Fibroblast of mammary gland (primary cell): ENCODE results near the gene ITGA7.

Experiments
- DNase-seq: peaks from one replicate; pipeline ENCODE4 v3.0.0-alpha.2; 2010; ENCODE audit warnings: low read depth
- H3K4me3 ChIP-seq: 2 replicates; pipeline ENCODE4 v1.5.1; 2011; ENCODE audit warnings: low read depth, mild to moderate bottlenecking, low read length, moderate library complexity; ENCODE audit not compliant: control insufficient read depth
- CTCF ChIP-seq: conservative IDR thresholded peaks from 2 replicates; pipeline ENCODE4 v1.5.1; 2011; ENCODE audit warnings: low read depth, low read length, inconsistent platforms; ENCODE audit not compliant: control insufficient read depth, insufficient read depth

ITGA7 gene

GRCh38 chr12:55711786-55712553, 4.3 kb upstream of the ITGA7 start:
- H3K4me3 ChIP-seq: no peak overlapping the region
- no peak for TF ChIP-seq CTCF
- DNase-seq: no peak

GRCh38 chr12:55708695-55709233, 1.1 kb upstream of the ITGA7 start:
- no peak overlapping the region for H3K4me3 ChIP-seq
- DNase-seq: no peak
- TF ChIP-seq CTCF: no peak

- peak overlapping the region; percentile 59 for H3K4me3 ChIP-seq
- TF ChIP-seq CTCF: no peak
- DNase-seq: no peak
These were observed 459 bp downstream of the ITGA7 start for GRCh38 chr12:55707219-55707671.

GRCh38 chr12:55706568-55707218, 1.0 kb downstream of the ITGA7 start:
- DNase-seq: no peak
- no peak for TF ChIP-seq CTCF
- peak overlapping the region; percentile 59 for H3K4me3 ChIP-seq

GRCh38 chr12:55705782-55706402, 1.8 kb downstream of the ITGA7 start:
- no peak for DNase-seq
- TF ChIP-seq CTCF: peak; percentile 40
- no peak overlapping the region for H3K4me3 ChIP-seq

- TF ChIP-seq CTCF: no peak
- H3K4me3 ChIP-seq: no peak overlapping the region
- DNase-seq: no peak
These were observed 2.6 kb downstream of the ITGA7 start for GRCh38 chr12:55704824-55705718.
